Upper lobe of right lung (tissue), 1 donor: Measurements from ENCODE around the gene PCK1. TPM values are rescaled to one million over a fixed set of nuclear protein-coding genes. Genes with fewer than 3 reads are reported as not detected.
A peak's percentile ranks its signal among the peaks of the same experiment; 100 is the strongest.

Experiments used
- ATAC-seq: fragments of 200-7000 bp; cut with Tn5 transposase; one replicate; pipeline ENCODE4 v1.9.1; 2020; ENCODE audit warnings: mild to moderate bottlenecking, moderate library complexity
- DNase-seq: peaks from one replicate; pipeline ENCODE4 v3.0.0-alpha.2; 2020
- H3K27ac ChIP-seq: fragments of 200-600 bp; one replicate; pipeline ENCODE4 v1.8.0; 2022
- H3K27me3 ChIP-seq: fragments of 200-600 bp; one replicate; pipeline ENCODE4 v1.8.0; 2022; ENCODE audit warnings: mild to moderate bottlenecking
- H3K36me3 ChIP-seq: fragments of 200-600 bp; one replicate; pipeline ENCODE4 v1.8.0; 2022
- H3K4me1 ChIP-seq: fragments of 200-600 bp; one replicate; pipeline ENCODE4 v1.8.0; 2022
- H3K4me3 ChIP-seq: fragments of 200-600 bp; one replicate; pipeline ENCODE4 v1.8.0; 2022; ENCODE audit warnings: mild to moderate bottlenecking
- H3K9me3 ChIP-seq: fragments of 200-600 bp; one replicate; pipeline ENCODE4 v1.8.0; 2022
- CTCF ChIP-seq: fragments of 200-600 bp; IDR thresholded peaks from one replicate; pipeline ENCODE4 v1.8.0; 2022; ENCODE audit warnings: antibody characterized with exemption
- intact Hi-C: fragments of 100-400 bp; cut with DNase I; formaldehyde crosslinking; loops from one replicate; pipeline ENCODE4 v1.11.0; 2022
- total RNA-seq: library from RNA; stranded (reverse); fragmentation: NEBNext Ultra II Directional; extraction: Animal tissue kit (Norgen Biotek cat#: 25700); gene quantifications from one replicate; pipeline ENCODE4 v1.2.1, GENCODE V29; 2021
- donor health status: DM: no; HTN: yes; CAD: no; lungs with severe emphysema.

Gene PCK1
- total RNA-seq, 1 donor from 2014 or later = 4.7 TPM

GRCh38 chr20:57609086-57609841 is 48.4 kb downstream of the PCK1 start:
- intact Hi-C loops = no loop called here
- Histone ChIP-seq H3K36me3 (no peaks in the 10 kb centered on the region), H3K27me3 (no peaks in the 10 kb centered on the region), H3K9me3 (no peaks in the 10 kb centered on the region), H3K4me3 (no peak overlapping the region), H3K27ac (no peak overlapping the region), H3K4me1 (no peaks in the 10 kb centered on the region)
- ATAC-seq (no peak), DNase-seq (peak; percentile 52)
- TF ChIP-seq CTCF = no peak

GRCh38 chr20:57609842-57610167 is 48.9 kb downstream of the PCK1 start:
- Histone ChIP-seq H3K27me3 (no peaks in the 10 kb centered on the region), H3K36me3 (no peaks in the 10 kb centered on the region), H3K27ac (no peak overlapping the region), H3K9me3 (no peaks in the 10 kb centered on the region), H3K4me3 (no peak overlapping the region), H3K4me1 (no peaks in the 10 kb centered on the region)
- intact Hi-C loops = no loop called here
- DNase-seq (peak; percentile 19), ATAC-seq (no peak)
- no peak for TF ChIP-seq CTCF

GRCh38 chr20:57610261-57610952 is 49.5 kb downstream of the PCK1 start:
- intact Hi-C loops = no loop called here
- Histone ChIP-seq H3K27me3 (no peaks in the 10 kb centered on the region), H3K9me3 (no peaks in the 10 kb centered on the region), H3K4me3 (no peak overlapping the region), H3K4me1 (no peaks in the 10 kb centered on the region), H3K27ac (no peak overlapping the region), H3K36me3 (no peaks in the 10 kb centered on the region)
- DNase-seq (peak; percentile 59), ATAC-seq (no peak)
- TF ChIP-seq CTCF = no peak

GRCh38 chr20:57611586-57612311 is 50.8 kb downstream of the PCK1 start:
- no peak for TF ChIP-seq CTCF
- ATAC-seq = no peak

GRCh38 chr20:57612436-57612835 is 51.5 kb downstream of the PCK1 start:
- no peaks in the 10 kb centered on the region for H3K36me3 ChIP-seq
- no peaks in the 10 kb centered on the region for H3K27me3 ChIP-seq
- no peaks in the 10 kb centered on the region for H3K4me1 ChIP-seq
- no peak overlapping the region for H3K4me3 ChIP-seq
- TF ChIP-seq CTCF = no peak
- H3K27ac ChIP-seq = no peak overlapping the region
- ATAC-seq = no peak
- intact Hi-C loops = no loop called here
- no peak for DNase-seq
- no peaks in the 10 kb centered on the region for H3K9me3 ChIP-seq

More at GRCh38 chr20:57611586-57612311, 50.8 kb downstream of the PCK1 start:
- H3K27ac ChIP-seq = no peak overlapping the region
- H3K27me3 ChIP-seq = no peaks in the 10 kb centered on the region
- H3K9me3 ChIP-seq = no peaks in the 10 kb centered on the region
- no peak overlapping the region for H3K4me3 ChIP-seq
- DNase-seq = no peak
- no peaks in the 10 kb centered on the region for H3K36me3 ChIP-seq
- intact Hi-C loops = no loop called here
- no peaks in the 10 kb centered on the region for H3K4me1 ChIP-seq
